SH-SY5Y (cell line): ENCODE measurements around the gene PI4KA.

ENCODE experiments used
- GATA2 ChIP-seq: IDR thresholded peaks from 2 replicates; pipeline ENCODE4 v1.6.1; 2011; ENCODE audit warnings: mild to moderate bottlenecking, low read depth, low read length
- GATA3 ChIP-seq: IDR thresholded peaks from 2 replicates; pipeline ENCODE4 v1.6.1; 2011; ENCODE audit warnings: low read depth, mild to moderate bottlenecking, low read length, moderate library complexity

- no peak for TF ChIP-seq GATA2
- TF ChIP-seq GATA3: no peak
These were observed 71.4 kb downstream of the PI4KA start for GRCh38 chr22:20787223-20787622.
